Body of pancreas (tissue), 4 donors: ENCODE measurements around the gene KDR.

Experiments
- CTCF ChIP-seq, 7 experiments: fragments of 450-650 bp in 4 of 7; fragments of 200-600 bp in 3 of 7; sonication (generic) in 3 of 7; IDR thresholded peaks; one replicate each; pipeline ENCODE4 v1.5.1; 2016 to 2019; ENCODE audit warnings: antibody characterized with exemption in 7 of 7
- POLR2A ChIP-seq, 3 donors: fragments of 450-650 bp; IDR thresholded peaks; one replicate each; pipeline ENCODE4 v1.6.1; 2016; ENCODE audit warnings: antibody characterized with exemption in 3 of 3, mild to moderate bottlenecking in 2 of 3

GRCh38 chr4:55170462-55170861 lies 45.1 kb upstream of the KDR start:
- TF ChIP-seq CTCF (IDR thresholded peaks at IDR 0.05) (no peak), POLR2A (IDR thresholded peaks at IDR 0.05) (no peak)
